Mesendoderm (in vitro differentiated cells): ENCODE data around the gene GAR1.

ENCODE experiments used
- DNase-seq: peaks from one replicate; pipeline ENCODE4 v3.0.0; 2013
- H2AK5ac ChIP-seq: 2 replicates; pipeline ENCODE4 v1.6.1; 2013; ENCODE audit warnings: low read length, inconsistent platforms
- H2BK120ac ChIP-seq: 2 replicates; pipeline ENCODE4 v1.6.1; 2013; ENCODE audit warnings: low read depth, mild to moderate bottlenecking, low read length, moderate library complexity, mixed read lengths
- H2BK15ac ChIP-seq: replicated peaks from 2 replicates; pipeline ENCODE4 v1.6.1; 2013; ENCODE audit warnings: low read depth, mild to moderate bottlenecking, moderate library complexity
- H2BK5ac ChIP-seq: 2 replicates; pipeline ENCODE4 v1.6.1; 2013; ENCODE audit warnings: low read length, inconsistent platforms
- H3K18ac ChIP-seq: 2 replicates; pipeline ENCODE4 v1.6.1; 2013; ENCODE audit warnings: mild to moderate bottlenecking, low read length, mixed read lengths
- H3K23ac ChIP-seq: one replicate; pipeline ENCODE4 v1.6.1; 2013; ENCODE audit warnings: low read length
- H3K27ac ChIP-seq: 2 replicates; pipeline ENCODE4 v1.5.1; 2013; ENCODE audit warnings: low read depth, mild to moderate bottlenecking, inconsistent platforms, low read length, moderate library complexity
- H3K27me3 ChIP-seq: 2 replicates; pipeline ENCODE4 v1.6.1; 2013; ENCODE audit warnings: low read length, control low read depth, mild to moderate bottlenecking, inconsistent platforms; ENCODE audit not compliant: insufficient read depth, poor library complexity
- H3K36me3 ChIP-seq: 2 replicates; pipeline ENCODE4 v1.6.1; 2013; ENCODE audit warnings: low read length, inconsistent platforms; ENCODE audit not compliant: control insufficient read depth, insufficient read depth
- H3K4ac ChIP-seq: one replicate; pipeline ENCODE4 v1.6.1; 2013; ENCODE audit warnings: low read depth, mild to moderate bottlenecking, low read length, moderate library complexity
- H3K4me1 ChIP-seq: 2 replicates; pipeline ENCODE4 v1.6.1; 2013; ENCODE audit warnings: low read depth, low read length, inconsistent platforms; ENCODE audit not compliant: control insufficient read depth
- H3K4me2 ChIP-seq: 2 replicates; pipeline ENCODE4 v1.6.1; 2013; ENCODE audit warnings: low read length
- H3K4me3 ChIP-seq: 2 replicates; pipeline ENCODE4 v1.5.1; 2013; ENCODE audit warnings: mild to moderate bottlenecking, low read length
- H3K56ac ChIP-seq: one replicate; pipeline ENCODE4 v1.6.1; 2013; ENCODE audit warnings: low read length
- H3K79me1 ChIP-seq: 2 replicates; pipeline ENCODE4 v1.6.1; 2013; ENCODE audit warnings: low read length, inconsistent platforms
- H3K79me2 ChIP-seq: 2 replicates; pipeline ENCODE4 v1.6.1; 2013; ENCODE audit warnings: mild to moderate bottlenecking, low read length; ENCODE audit not compliant: control insufficient read depth, insufficient read depth
- H3K9ac ChIP-seq: 2 replicates; pipeline ENCODE4 v1.6.1; 2013; ENCODE audit warnings: low read length, inconsistent platforms
- H4K5ac ChIP-seq: one replicate; pipeline ENCODE4 v1.6.1; 2013; ENCODE audit warnings: low read length
- H4K8ac ChIP-seq: one replicate; pipeline ENCODE4 v1.6.1; 2013; ENCODE audit warnings: low read depth, mild to moderate bottlenecking, control low read depth, low read length, moderate library complexity
- WGBS: extraction: QIAGEN DNeasy Blood & Tissue Kit; methylation state at CpG from one replicate; pipeline ENCODE4 v1.1.7; 2013; ENCODE audit warnings: low lambda C conversion rate, missing lambda C conversion rate; ENCODE audit not compliant: insufficient coverage; ENCODE audit errors: extremely low coverage; 5-methylcytosine and 5-hydroxymethylcytosine counted together

Gene GAR1

GRCh38 chr4:109873791-109874514, 58.4 kb downstream of the GAR1 start:
- WGBS, result no CpG with 5 or more reads among the region's 11 CpGs
- no peak overlapping the region for H3K23ac ChIP-seq
- no peak overlapping the region for H3K4me2 ChIP-seq
- H3K56ac ChIP-seq, result no peak overlapping the region
- no peak for DNase-seq
- H3K9ac ChIP-seq, result no peak overlapping the region
- no peaks in the 10 kb centered on the region for H3K27me3 ChIP-seq
- H3K4me1 ChIP-seq, result no peaks in the 10 kb centered on the region
- no peak overlapping the region for H4K5ac ChIP-seq
- H3K27ac ChIP-seq, result no peak overlapping the region
- no peak overlapping the region for H2AK5ac ChIP-seq
- no peaks in the 10 kb centered on the region for H3K79me2 ChIP-seq
- H3K79me1 ChIP-seq, result no peaks in the 10 kb centered on the region
- H3K4me3 ChIP-seq, result no peak overlapping the region
- no peak overlapping the region for H2BK15ac ChIP-seq
- H3K18ac ChIP-seq, result no peak overlapping the region
- no peak overlapping the region for H2BK120ac ChIP-seq
- H2BK5ac ChIP-seq, result no peak overlapping the region
- no peak overlapping the region for H4K8ac ChIP-seq
- H3K4ac ChIP-seq, result no peak overlapping the region
- no peaks in the 10 kb centered on the region for H3K36me3 ChIP-seq
